ENCODE results near the gene FBXO7. TPM values are rescaled to one million over a fixed set of nuclear protein-coding genes. Genes with fewer than 3 reads are reported as not detected.

The FBXO7 gene
- total RNA-seq, 1 donor from 2014 or later, result 93.8 TPM

- TF ChIP-seq CTCF (IDR thresholded peaks at IDR 0.05; ENCODE audit: unreplicated experiment), result no peak
- Mint-ChIP-seq H3K36me3 (ENCODE audit: low read depth, unreplicated experiment) (peaks cover 4% of the 10 kb centered on the region), H3K9me3 (ENCODE audit: unreplicated experiment) (no peaks in the 10 kb centered on the region), H3K4me3 (ENCODE audit: unreplicated experiment) (no peak overlapping the region), H3K27me3 (ENCODE audit: unreplicated experiment) (peaks cover 6% of the 10 kb centered on the region), H3K4me1 (ENCODE audit: unreplicated experiment) (peaks cover 16% of the 10 kb centered on the region), H3K27ac (ENCODE audit: unreplicated experiment) (no peak overlapping the region)
- DNase-seq (ENCODE audit: low spot score), result no peak
Observed at GRCh38 chr22:32546935-32547334, 72.3 kb downstream of the FBXO7 start.

GRCh38 chr22:32548039-32548438, 73.4 kb downstream of the FBXO7 start:
- peaks cover 4% of the 10 kb centered on the region for H3K36me3 Mint-ChIP-seq (ENCODE audit: low read depth, unreplicated experiment)
- H3K27ac Mint-ChIP-seq (ENCODE audit: unreplicated experiment), result no peak overlapping the region
- no peak for DNase-seq (ENCODE audit: low spot score)
- H3K4me1 Mint-ChIP-seq (ENCODE audit: unreplicated experiment), result peaks cover 16% of the 10 kb centered on the region
- no peak overlapping the region for H3K4me3 Mint-ChIP-seq (ENCODE audit: unreplicated experiment)
- TF ChIP-seq CTCF (IDR thresholded peaks at IDR 0.05; ENCODE audit: unreplicated experiment), result no peak
- no peaks in the 10 kb centered on the region for H3K9me3 Mint-ChIP-seq (ENCODE audit: unreplicated experiment)
- peaks cover 4% of the 10 kb centered on the region for H3K27me3 Mint-ChIP-seq (ENCODE audit: unreplicated experiment)

Other genes starting within 250 kb of the FBXO7 start
- not detected for gene SLC5A4, start 219.5 kb upstream of the FBXO7 start, total RNA-seq (ENCODE audit: unreplicated experiment)
- gene RFPL3, start 116.9 kb upstream of the FBXO7 start, total RNA-seq (ENCODE audit: unreplicated experiment), result not detected
- 107 TPM for gene RTCB, start 62.6 kb upstream of the FBXO7 start, total RNA-seq (ENCODE audit: unreplicated experiment)
- gene BPIFC, start 10.4 kb upstream of the FBXO7 start, total RNA-seq (ENCODE audit: unreplicated experiment), result not detected